Sigmoid colon (tissue), 7 donors: ENCODE data around the gene LRP11. TPM values are rescaled to one million over a fixed set of nuclear protein-coding genes. Genes with fewer than 3 reads are reported as not detected.

Experiments
- DNase-seq: peaks from one replicate; pipeline ENCODE4 v3.0.0-alpha.2; 2019
- H3K27ac ChIP-seq, 4 donors: fragments of 200-600 bp; sonication (generic); one replicate each; pipeline ENCODE4 v1.5.1; 2016 to 2019; ENCODE audit warnings: mild to moderate bottlenecking in 1 of 4
- H3K27me3 ChIP-seq, 3 donors: fragments of 200-600 bp; sonication (generic); one replicate each; pipeline ENCODE4 v1.5.1; 2019; ENCODE audit warnings: mild to moderate bottlenecking in 1 of 3
- H3K36me3 ChIP-seq, 4 donors: fragments of 200-600 bp; sonication (generic); one replicate each; pipeline ENCODE4 v1.5.1; 2016 to 2019
- H3K4me1 ChIP-seq, 4 donors: fragments of 200-600 bp; sonication (generic); one replicate each; pipeline ENCODE4 v1.5.1; 2017 to 2019
- H3K4me3 ChIP-seq, 4 donors: fragments of 200-600 bp; sonication (generic); one replicate each; pipeline ENCODE4 v1.5.1; 2017 to 2019; ENCODE audit warnings: mild to moderate bottlenecking in 2 of 4, moderate library complexity in 1 of 4
- H3K9me3 ChIP-seq, 4 donors: fragments of 200-600 bp in 3 of 4; sonication (generic) in 3 of 4; one replicate each; pipeline versions ENCODE4 v1.5.1 to v1.6.1; 2013 to 2019
- CTCF ChIP-seq, 4 experiments: fragments of 450-650 bp in 3 of 4; fragments of 200-600 bp in 1 of 4; IDR thresholded peaks; one replicate each; pipeline ENCODE4 v1.5.1; 2016 to 2019; ENCODE audit warnings: antibody characterized with exemption in 4 of 4, mild to moderate bottlenecking in 3 of 4, moderate library complexity in 2 of 4
- EP300 ChIP-seq, 4 donors: sonication (generic); formaldehyde crosslinking; IDR thresholded peaks; one replicate each; pipeline ENCODE4 v1.6.1; 2017; ENCODE audit warnings: antibody characterized with exemption in 4 of 4
- POLR2A ChIP-seq, 2 donors: fragments of 450-650 bp; IDR thresholded peaks; one replicate each; pipeline ENCODE4 v1.6.1; 2016; ENCODE audit warnings: antibody characterized with exemption in 2 of 2, mild to moderate bottlenecking in 2 of 2, moderate library complexity in 2 of 2
- POLR2AphosphoS5 ChIP-seq, 4 donors: sonication (generic); formaldehyde crosslinking; IDR thresholded peaks; one replicate each; pipeline ENCODE4 v1.6.1; 2017; ENCODE audit warnings: antibody characterized with exemption in 4 of 4
- WGBS, 2 donors: extraction: QIAGEN DNeasy Blood & Tissue Kit; methylation state at CpG; one replicate each; pipeline ENCODE4 v1.1.7; 2013; 5-methylcytosine and 5-hydroxymethylcytosine counted together
- intact Hi-C: fragments of 100-400 bp; cut with DNase I; formaldehyde crosslinking; loops from one replicate; pipeline ENCODE4 v1.15.1; 2023
- polyA plus RNA-seq, 3 donors: library from polyadenylated mRNA; stranded (reverse); fragments of 200-250 nt; gene quantifications; one replicate each; pipeline ENCODE4 v1.2.3, GENCODE V29; 2013
- total RNA-seq, 4 donors: library from RNA; depleted of rRNA; stranded (reverse); fragments of >200 nt; gene quantifications; one replicate each; pipeline ENCODE4 v1.1.0, GENCODE V29; 2016
- donor health status: healthy with polysubstance abuse.
- donor health status: Bipolar disorder and iron deficiency.
- donor health status: healthy.

Gene LRP11
- total and polyA plus RNA-seq, 7 donors = 2.4 to 71.7 (median 17.2) TPM

GRCh38 chr6:149782337-149782736, 81.8 kb downstream of the LRP11 start:
- Histone ChIP-seq H3K4me3 (no peak overlapping the region), H3K27ac (no peak overlapping the region), H3K4me1 (no peaks in the 10 kb centered on the region), H3K9me3 (no peaks in the 10 kb centered on the region), H3K27me3 (no peaks in the 10 kb centered on the region), H3K36me3 (peaks cover 0 to 38% (median 0%) of the 10 kb centered on the region in 4 donors)
- WGBS, 2 donors = 94 to 96% methylated on average over 2 of the region's 2 CpGs
- intact Hi-C loops = no loop called here
- TF ChIP-seq POLR2A (IDR thresholded peaks at IDR 0.05) (no peak), EP300 (IDR thresholded peaks at IDR 0.05) (no peak), CTCF (IDR thresholded peaks at IDR 0.05) (no peak), POLR2AphosphoS5 (IDR thresholded peaks at IDR 0.05) (no peak)
- DNase-seq = no peak

- Histone ChIP-seq H3K27ac (no peak overlapping the region), H3K36me3 (peaks cover 0 to 43% (median 0%) of the 10 kb centered on the region in 4 donors), H3K4me3 (no peak overlapping the region), H3K4me1 (no peaks in the 10 kb centered on the region), H3K9me3 (no peaks in the 10 kb centered on the region), H3K27me3 (no peaks in the 10 kb centered on the region)
- DNase-seq = no peak
- intact Hi-C loops = no loop called here
- TF ChIP-seq POLR2AphosphoS5 (IDR thresholded peaks at IDR 0.05) = no peak
- TF ChIP-seq CTCF (IDR thresholded peaks at IDR 0.05) = no peak
- no peak for TF ChIP-seq EP300 (IDR thresholded peaks at IDR 0.05)
- TF ChIP-seq POLR2A (IDR thresholded peaks at IDR 0.05) = no peak
These were observed 82.4 kb downstream of the LRP11 start for GRCh38 chr6:149781715-149782114.

GRCh38 chr6:149779644-149779963, 84.6 kb downstream of the LRP11 start:
- intact Hi-C loops = no loop called here
- TF ChIP-seq EP300 (IDR thresholded peaks at IDR 0.05) (no peak), CTCF (IDR thresholded peaks at IDR 0.05) (no peak), POLR2A (IDR thresholded peaks at IDR 0.05) (no peak), POLR2AphosphoS5 (IDR thresholded peaks at IDR 0.05) (no peak)
- no peak for DNase-seq
- Histone ChIP-seq H3K27ac (no peak overlapping the region), H3K4me3 (no peak overlapping the region), H3K9me3 (no peaks in the 10 kb centered on the region), H3K27me3 (no peaks in the 10 kb centered on the region), H3K36me3 (peaks cover 0 to 59% (median 2%) of the 10 kb centered on the region in 4 donors), H3K4me1 (no peaks in the 10 kb centered on the region)
- WGBS, 2 donors = 50 to 84% methylated on average over 2 of the region's 2 CpGs

GRCh38 chr6:149777624-149778023, 86.5 kb downstream of the LRP11 start:
- Histone ChIP-seq H3K4me3 (no peak overlapping the region), H3K36me3 (peaks cover 0 to 59% (median 2%) of the 10 kb centered on the region in 4 donors), H3K4me1 (no peaks in the 10 kb centered on the region), H3K27me3 (no peaks in the 10 kb centered on the region), H3K27ac (no peak overlapping the region), H3K9me3 (no peaks in the 10 kb centered on the region)
- TF ChIP-seq POLR2A (IDR thresholded peaks at IDR 0.05) (no peak), CTCF (IDR thresholded peaks at IDR 0.05) (no peak), POLR2AphosphoS5 (IDR thresholded peaks at IDR 0.05) (no peak), EP300 (IDR thresholded peaks at IDR 0.05) (no peak)
- WGBS, 2 donors = 94 to 96% methylated on average over 1 of the region's 1 CpG
- intact Hi-C loops = no loop called here
- DNase-seq = no peak

- H3K36me3 ChIP-seq = peaks cover 0 to 51% (median 12%) of the 10 kb centered on the region in 4 donors
- H3K27ac ChIP-seq = no peak overlapping the region
- H3K4me1 ChIP-seq = no peaks in the 10 kb centered on the region
- WGBS, 2 donors = 89 to 95% methylated on average over 6 of the region's 6 CpGs
- no peak overlapping the region for H3K4me3 ChIP-seq
- no peak for DNase-seq
- TF ChIP-seq CTCF (IDR thresholded peaks at IDR 0.05) (no peak), POLR2AphosphoS5 (IDR thresholded peaks at IDR 0.05) (no peak), POLR2A (IDR thresholded peaks at IDR 0.05) (no peak)
- H3K9me3 ChIP-seq = no peaks in the 10 kb centered on the region
- intact Hi-C loops = no loop called here
- no peaks in the 10 kb centered on the region for H3K27me3 ChIP-seq
These were observed 92.2 kb downstream of the LRP11 start for GRCh38 chr6:149771925-149772324.
